ENCODE measurements around the gene DOK4.

- no peak for TF ChIP-seq POLR2AphosphoS5 (IDR thresholded peaks at IDR 0.05; ENCODE audit: low read depth)
- TF ChIP-seq CTCF (conservative IDR thresholded peaks at IDR 0.05; ENCODE audit: low read depth in 2 of 2) = no peak
- TF ChIP-seq ETS1 (IDR thresholded peaks at IDR 0.05) = no peak
- no peak for TF ChIP-seq EZH2 (IDR thresholded peaks at IDR 0.05; ENCODE audit: low read depth, unreplicated experiment)
- TF ChIP-seq STAT1 (IDR thresholded peaks at IDR 0.05; ENCODE audit: unreplicated experiment) = no peak
- TF ChIP-seq, protein P1, sequence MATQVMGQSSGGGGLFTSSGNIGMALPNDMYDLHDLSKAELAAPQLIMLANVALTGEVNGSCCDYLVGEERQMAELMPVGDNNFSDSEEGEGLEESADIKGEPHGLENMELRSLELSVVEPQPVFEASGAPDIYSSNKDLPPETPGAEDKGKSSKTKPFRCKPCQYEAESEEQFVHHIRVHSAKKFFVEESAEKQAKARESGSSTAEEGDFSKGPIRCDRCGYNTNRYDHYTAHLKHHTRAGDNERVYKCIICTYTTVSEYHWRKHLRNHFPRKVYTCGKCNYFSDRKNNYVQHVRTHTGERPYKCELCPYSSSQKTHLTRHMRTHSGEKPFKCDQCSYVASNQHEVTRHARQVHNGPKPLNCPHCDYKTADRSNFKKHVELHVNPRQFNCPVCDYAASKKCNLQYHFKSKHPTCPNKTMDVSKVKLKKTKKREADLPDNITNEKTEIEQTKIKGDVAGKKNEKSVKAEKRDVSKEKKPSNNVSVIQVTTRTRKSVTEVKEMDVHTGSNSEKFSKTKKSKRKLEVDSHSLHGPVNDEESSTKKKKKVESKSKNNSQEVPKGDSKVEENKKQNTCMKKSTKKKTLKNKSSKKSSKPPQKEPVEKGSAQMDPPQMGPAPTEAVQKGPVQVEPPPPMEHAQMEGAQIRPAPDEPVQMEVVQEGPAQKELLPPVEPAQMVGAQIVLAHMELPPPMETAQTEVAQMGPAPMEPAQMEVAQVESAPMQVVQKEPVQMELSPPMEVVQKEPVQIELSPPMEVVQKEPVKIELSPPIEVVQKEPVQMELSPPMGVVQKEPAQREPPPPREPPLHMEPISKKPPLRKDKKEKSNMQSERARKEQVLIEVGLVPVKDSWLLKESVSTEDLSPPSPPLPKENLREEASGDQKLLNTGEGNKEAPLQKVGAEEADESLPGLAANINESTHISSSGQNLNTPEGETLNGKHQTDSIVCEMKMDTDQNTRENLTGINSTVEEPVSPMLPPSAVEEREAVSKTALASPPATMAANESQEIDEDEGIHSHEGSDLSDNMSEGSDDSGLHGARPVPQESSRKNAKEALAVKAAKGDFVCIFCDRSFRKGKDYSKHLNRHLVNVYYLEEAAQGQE (IDR thresholded peaks at IDR 0.05; ENCODE audit: unreplicated experiment) = no peak
- no peak for TF ChIP-seq EZH2phosphoT487 (IDR thresholded peaks at IDR 0.05; ENCODE audit: unreplicated experiment)
- TF ChIP-seq CREB1 (CRISPR knock-in tag; IDR thresholded peaks at IDR 0.05; ENCODE audit: low read depth) = no peak
Measured at GRCh38 chr16:57445510-57445909, 40.8 kb downstream of the DOK4 start.
